ENCODE results near the gene HYAL1.

DNA sequence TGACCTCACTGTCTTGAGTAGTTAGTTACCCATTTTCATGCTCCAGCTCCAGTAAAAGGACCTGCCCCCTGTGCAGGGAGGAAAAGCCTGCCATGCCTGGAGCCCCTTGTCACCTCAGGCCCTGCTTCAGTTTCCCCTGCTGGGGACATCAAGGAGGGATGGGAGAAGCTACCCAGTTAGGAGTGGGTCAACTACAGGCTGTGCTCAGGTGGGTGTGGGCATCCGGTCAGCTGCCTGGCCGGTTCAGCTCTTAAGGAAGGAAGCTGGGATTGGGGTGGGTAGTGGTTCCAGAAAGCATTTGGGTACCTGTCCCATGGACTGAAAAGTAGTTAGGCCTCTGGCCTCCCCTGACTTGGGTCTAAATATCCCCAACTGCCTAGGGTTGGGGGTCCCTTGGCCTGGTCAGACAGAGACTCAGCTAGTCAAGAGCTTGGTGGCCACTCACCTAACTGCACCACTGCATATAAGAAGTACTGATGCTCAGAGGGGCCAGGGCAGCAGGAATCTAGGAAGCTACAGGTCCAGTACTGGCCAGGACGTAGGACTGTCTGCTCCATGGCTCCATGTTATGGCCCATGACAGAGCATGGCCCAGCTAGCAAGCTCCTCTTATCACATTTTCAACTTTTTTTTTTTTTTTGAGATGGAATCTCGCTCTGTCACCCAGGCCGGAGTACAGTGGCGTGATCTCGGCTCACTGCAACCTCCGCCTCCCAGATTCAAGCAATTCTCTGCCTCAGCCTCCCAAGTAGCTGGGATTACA, 23.9 kb downstream of the HYAL1 start:
- TF ChIP-seq CTCF (IDR thresholded peaks at IDR 0.05): no peak
- no peak for TF ChIP-seq POLR2A (IDR thresholded peaks at IDR 0.05)
